H1 (cell line): ENCODE measurements around the gene CCDC15. TPM values are rescaled to one million over a fixed set of nuclear protein-coding genes. Genes with fewer than 3 reads are reported as not detected.

Experiments
- CHD2 ChIP-seq: IDR thresholded peaks from 2 replicates; pipeline ENCODE4 v1.6.1; 2012; ENCODE audit warnings: low read length, improper control_type of control experiment
- CHD7 ChIP-seq: fragments of 300-600 bp; sonication (generic); IDR thresholded peaks from 2 replicates; pipeline ENCODE4 v1.7.1; 2012; ENCODE audit warnings: low read length, moderate library complexity, mild to moderate bottlenecking, inconsistent platforms; ENCODE audit not compliant: insufficient replicate concordance
- EGR1 ChIP-seq: IDR thresholded peaks from 2 replicates; pipeline ENCODE4 v1.6.1; 2011; ENCODE audit warnings: low read depth, low read length, borderline replicate concordance
- JUN ChIP-seq: IDR thresholded peaks from 2 replicates; pipeline ENCODE4 v1.6.1; 2011; ENCODE audit warnings: low read depth, mild to moderate bottlenecking, improper control_type of control experiment, low read length
- KDM1A ChIP-seq: fragments of 200-600, 300-600 bp; sonication (generic); IDR thresholded peaks from 2 replicates; pipeline ENCODE4 v1.7.1; 2016; ENCODE audit warnings: mild to moderate bottlenecking, low read length, borderline replicate concordance
- RXRA ChIP-seq: IDR thresholded peaks from 2 replicates; pipeline ENCODE4 v1.6.1; 2011; ENCODE audit warnings: low read depth, mild to moderate bottlenecking, low read length, moderate library complexity; ENCODE audit not compliant: insufficient read depth
- SAP30 ChIP-seq: fragments of 300-600 bp; sonication (generic); IDR thresholded peaks from 2 replicates; pipeline ENCODE4 v1.7.1; 2012; ENCODE audit warnings: low read length, moderate library complexity, mild to moderate bottlenecking, inconsistent platforms; ENCODE audit not compliant: insufficient read depth, insufficient replicate concordance
- TCF12 ChIP-seq: IDR thresholded peaks from 2 replicates; pipeline ENCODE4 v1.6.1; 2011; ENCODE audit warnings: low read depth, mild to moderate bottlenecking, low read length
- polyA plus RNA-seq, 7 experiments: library from polyadenylated mRNA; depleted of rRNA in 3 of 7; stranded (reverse) in 5 of 7; unstranded in 2 of 7; fragments of >200 nt in 5 of 7; fragments of 200-250 nt in 2 of 7; gene quantifications; 1 replicate in 5 of 7; 2 replicates in 1 of 7; 4 replicates in 1 of 7; pipeline versions ENCODE4 v1.2.1 to v1.2.3, GENCODE V29; 2011 to 2013; ENCODE audit warnings: missing spikeins in 2 of 7, mixed read lengths in 2 of 7
- total RNA-seq: library from RNA; stranded (reverse); fragmentation: NEBNext Ultra II Directional; extraction: Animal tissue kit (Norgen Biotek cat#: 25700); gene quantifications from 2 replicates; pipeline ENCODE4 v1.2.1, GENCODE V29; 2021
- TF ChIP-seq, protein P1 (sequence below): IDR thresholded peaks from 2 replicates; pipeline ENCODE4 v1.6.1; 2011; ENCODE audit warnings: low read length, improper control_type of control experiment
- TF ChIP-seq, protein P2 (sequence below): IDR thresholded peaks from 2 replicates; pipeline ENCODE4 v1.6.1; 2012; ENCODE audit warnings: inconsistent platforms

CCDC15 gene
- total and polyA plus RNA-seq, 2 of the 8 experiments (the other 6 are each of a cell fraction or from before 2014, with no cell fraction given): 1.5 to 3.1 TPM

DNA sequence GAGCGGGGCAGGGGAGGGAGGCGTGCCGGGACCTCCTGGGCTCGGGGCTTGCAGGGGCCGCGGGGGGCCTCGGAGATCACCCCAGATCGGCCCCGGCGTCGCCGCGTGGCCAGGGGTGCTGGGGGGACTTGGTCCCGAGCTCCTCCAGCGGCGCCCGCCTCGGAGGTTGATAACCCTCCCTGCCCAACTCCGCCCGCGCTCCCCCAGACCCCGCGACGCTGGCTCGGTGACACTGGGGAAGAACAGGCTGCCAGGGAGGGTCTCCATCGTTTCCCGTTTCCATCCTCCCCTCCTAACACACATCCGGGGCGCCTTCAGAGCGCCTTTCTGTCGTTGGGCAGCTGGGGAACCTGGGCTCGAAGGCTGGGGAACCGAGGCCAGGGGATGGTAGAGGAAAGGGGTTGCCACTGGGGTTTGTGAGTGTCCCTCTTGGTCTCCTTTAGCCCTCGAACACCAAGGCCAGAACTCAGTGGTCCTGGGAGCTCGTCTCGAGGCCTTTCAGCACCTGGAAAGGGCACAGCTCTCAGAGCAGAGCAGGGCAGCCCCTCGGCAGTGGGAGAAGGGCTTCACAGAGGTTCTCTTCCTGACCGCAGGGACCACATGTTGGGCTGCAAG is 109.5 kb downstream of the CCDC15 start (continued):
- TF ChIP-seq RXRA (no peak), SAP30 (no peak), CHD7 (no peak), CHD2 (no peak), TCF12 (no peak), EGR1 (peak; percentile 78), JUN (no peak), KDM1A (no peak)
- TF ChIP-seq, protein P1, sequence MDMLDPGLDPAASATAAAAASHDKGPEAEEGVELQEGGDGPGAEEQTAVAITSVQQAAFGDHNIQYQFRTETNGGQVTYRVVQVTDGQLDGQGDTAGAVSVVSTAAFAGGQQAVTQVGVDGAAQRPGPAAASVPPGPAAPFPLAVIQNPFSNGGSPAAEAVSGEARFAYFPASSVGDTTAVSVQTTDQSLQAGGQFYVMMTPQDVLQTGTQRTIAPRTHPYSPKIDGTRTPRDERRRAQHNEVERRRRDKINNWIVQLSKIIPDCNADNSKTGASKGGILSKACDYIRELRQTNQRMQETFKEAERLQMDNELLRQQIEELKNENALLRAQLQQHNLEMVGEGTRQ: no peak
- TF ChIP-seq, protein P2, sequence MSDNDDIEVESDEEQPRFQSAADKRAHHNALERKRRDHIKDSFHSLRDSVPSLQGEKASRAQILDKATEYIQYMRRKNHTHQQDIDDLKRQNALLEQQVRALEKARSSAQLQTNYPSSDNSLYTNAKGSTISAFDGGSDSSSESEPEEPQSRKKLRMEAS: no peak; the same call in 1 of the 2 replicates
